ENCODE data around the gene COP1. TPM values are rescaled to one million over a fixed set of nuclear protein-coding genes. Genes with fewer than 3 reads are reported as not detected.
"Not testable (repeated sequence)": the region's sequence is repeated elsewhere in the genome, so short reads cannot be mapped to it uniquely, and the experiment has no call there.

COP1 gene
- total and polyA plus RNA-seq, 5 experiments from 2014 or later: 32.1 to 47.3 (median 42.7) TPM

- POLR2A ChIA-PET: no interaction called here
Measured at GRCh38 chr1:176102768-176103350, 104.2 kb downstream of the COP1 start.

GRCh38 chr1:176101951-176102642, 105.0 kb downstream of the COP1 start:
- no peak for ATAC-seq
- Mint-ChIP-seq H3K27me3 (no peaks in the 10 kb centered on the region), H3K4me3 (no peak overlapping the region), H3K9me3 (peaks cover 0 to 72% (median 15%) of the 10 kb centered on the region in 9 donors), H3K36me3 (peaks cover 15 to 89% (median 81%) of the 10 kb centered on the region in 3 donors), H3K4me1 (peaks cover 0 to 4% (median under 1%) of the 10 kb centered on the region in 4 donors), H3K27ac (no peak overlapping the region)
- DNase-seq: no peak
- POLR2A ChIA-PET: no interaction called here

More at GRCh38 chr1:176102768-176103350, 104.2 kb downstream of the COP1 start:
- DNase-seq: no peak
- Mint-ChIP-seq H3K9me3 (peaks cover 0 to 65% (median 15%) of the 10 kb centered on the region in 9 donors), H3K4me1 (peaks cover 0 to 4% (median under 1%) of the 10 kb centered on the region in 4 donors), H3K27me3 (no peaks in the 10 kb centered on the region), H3K36me3 (peaks cover 19 to 88% (median 81%) of the 10 kb centered on the region in 3 donors), H3K4me3 (no peak overlapping the region), H3K27ac (peak overlapping the region in 1 of 10 donors; percentile 29)
- ATAC-seq: no peak

GRCh38 chr1:176098560-176098959, 108.5 kb downstream of the COP1 start:
- H3K4me1 Mint-ChIP-seq: peaks cover 0 to 2% (median 0%) of the 10 kb centered on the region in 4 donors
- H3K4me3 Mint-ChIP-seq: no peak overlapping the region
- POLR2A ChIA-PET: no interaction called here
- ATAC-seq (no peak), DNase-seq (no peak)
- peaks cover 0 to 74% (median 13%) of the 10 kb centered on the region in 9 donors for H3K9me3 Mint-ChIP-seq
- H3K36me3 Mint-ChIP-seq: peaks cover 15 to 90% (median 87%) of the 10 kb centered on the region in 3 donors
- H3K27me3 Mint-ChIP-seq: no peaks in the 10 kb centered on the region
- H3K27ac Mint-ChIP-seq: no peak overlapping the region

- peak overlapping the region in 1 of 10 donors; percentile 18 for H3K27ac Mint-ChIP-seq
- H3K4me3 Mint-ChIP-seq: no peak overlapping the region
- peaks cover 0 to 61% (median 2%) of the 10 kb centered on the region in 9 donors for H3K9me3 Mint-ChIP-seq
- DNase-seq: no peak
- peaks cover 10 to 76% (median 71%) of the 10 kb centered on the region in 3 donors for H3K36me3 Mint-ChIP-seq
- POLR2A ChIA-PET: no interaction called here
- H3K4me1 Mint-ChIP-seq: peaks cover 0 to 2% (median under 1%) of the 10 kb centered on the region in 4 donors
- no peaks in the 10 kb centered on the region for H3K27me3 Mint-ChIP-seq
- ATAC-seq: no peak
Measured at GRCh38 chr1:176096015-176096414, 111.1 kb downstream of the COP1 start.

- Mint-ChIP-seq H3K4me3 (no peak overlapping the region), H3K36me3 (peaks cover 0 to 61% (median 51%) of the 10 kb centered on the region in 3 donors), H3K4me1 (peaks cover 0 to 10% (median 3%) of the 10 kb centered on the region in 4 donors), H3K9me3 (peaks cover 0 to 33% (median 6%) of the 10 kb centered on the region in 9 donors), H3K27me3 (no peaks in the 10 kb centered on the region), H3K27ac (peak overlapping the region in 3 of 10 donors; percentile 21 to 71 (median 55))
- POLR2A ChIA-PET: no interaction called here
- ATAC-seq (no peak), DNase-seq (no peak)
Measured at GRCh38 chr1:176090766-176091165, 116.3 kb downstream of the COP1 start.

GRCh38 chr1:176087746-176088145, 119.3 kb downstream of the COP1 start:
- peaks cover 0 to 27% (median 6%) of the 10 kb centered on the region in 9 donors for H3K9me3 Mint-ChIP-seq
- H3K36me3 Mint-ChIP-seq: peaks cover 6 to 61% (median 48%) of the 10 kb centered on the region in 3 donors
- peaks cover 0 to 15% (median 6%) of the 10 kb centered on the region in 4 donors for H3K4me1 Mint-ChIP-seq
- H3K4me3 Mint-ChIP-seq, POLR2A ChIA-PET, H3K27ac Mint-ChIP-seq, ATAC-seq, H3K27me3 Mint-ChIP-seq, DNase-seq: not testable (repeated sequence)

- peaks cover 6 to 31% (median 13%) of the 10 kb centered on the region in 9 donors for H3K9me3 Mint-ChIP-seq
- POLR2A ChIA-PET: no interaction called here
- no peak overlapping the region for H3K27ac Mint-ChIP-seq
- H3K4me1 Mint-ChIP-seq: peaks cover 12 to 20% (median 13%) of the 10 kb centered on the region in 4 donors
- DNase-seq: peak in 5 of 10 donors; percentile 12 to 35 (median 16)
- ATAC-seq: peak in 1 of 2 donors; percentile 35
- H3K36me3 Mint-ChIP-seq: peaks cover 26 to 70% (median 45%) of the 10 kb centered on the region in 3 donors
- no peaks in the 10 kb centered on the region for H3K27me3 Mint-ChIP-seq
- no peak overlapping the region for H3K4me3 Mint-ChIP-seq
Measured at GRCh38 chr1:176073524-176074157, 133.4 kb downstream of the COP1 start.

GRCh38 chr1:176068901-176069300, 138.2 kb downstream of the COP1 start:
- Mint-ChIP-seq H3K9me3 (no peaks in the 10 kb centered on the region), H3K27me3 (no peaks in the 10 kb centered on the region), H3K36me3 (peaks cover 0 to 54% (median 29%) of the 10 kb centered on the region in 3 donors), H3K27ac (no peak overlapping the region), H3K4me3 (no peak overlapping the region), H3K4me1 (peaks cover 3 to 27% (median 14%) of the 10 kb centered on the region in 4 donors)
- DNase-seq (no peak), ATAC-seq (no peak)
- POLR2A ChIA-PET: no interaction called here

GRCh38 chr1:176068256-176068655, 138.8 kb downstream of the COP1 start:
- no peak overlapping the region for H3K27ac Mint-ChIP-seq
- POLR2A ChIA-PET: no interaction called here
- ATAC-seq (no peak), DNase-seq (no peak)
- H3K4me3 Mint-ChIP-seq: no peak overlapping the region
- no peaks in the 10 kb centered on the region for H3K9me3 Mint-ChIP-seq
- no peaks in the 10 kb centered on the region for H3K27me3 Mint-ChIP-seq
- H3K36me3 Mint-ChIP-seq: peaks cover 0 to 54% (median 33%) of the 10 kb centered on the region in 3 donors
- H3K4me1 Mint-ChIP-seq: peaks cover 3 to 21% (median 14%) of the 10 kb centered on the region in 4 donors

- peaks cover 0 to 51% (median 30%) of the 10 kb centered on the region in 3 donors for H3K36me3 Mint-ChIP-seq
Measured at GRCh38 chr1:176066709-176067108, 140.4 kb downstream of the COP1 start.

GRCh38 chr1:176058686-176059085, 148.4 kb downstream of the COP1 start:
- no peaks in the 10 kb centered on the region for H3K9me3 Mint-ChIP-seq
- no peak for ATAC-seq

More at GRCh38 chr1:176066709-176067108, 140.4 kb downstream of the COP1 start:
- H3K9me3 Mint-ChIP-seq: no peaks in the 10 kb centered on the region
- H3K4me1 Mint-ChIP-seq: peaks cover 3 to 21% (median 14%) of the 10 kb centered on the region in 4 donors
- no peak for DNase-seq
- no peak overlapping the region for H3K4me3 Mint-ChIP-seq
- no peak for ATAC-seq
- H3K27ac Mint-ChIP-seq: no peak overlapping the region
- H3K27me3 Mint-ChIP-seq: no peaks in the 10 kb centered on the region
- POLR2A ChIA-PET: no interaction called here

GRCh38 chr1:176056312-176056711, 150.8 kb downstream of the COP1 start:
- ATAC-seq (no peak), DNase-seq (no peak)
- H3K27ac Mint-ChIP-seq: no peak overlapping the region
- H3K36me3 Mint-ChIP-seq: peaks cover 0 to 18% (median 2%) of the 10 kb centered on the region in 3 donors
- peaks cover 0 to 5% (median 3%) of the 10 kb centered on the region in 4 donors for H3K4me1 Mint-ChIP-seq
- H3K4me3 Mint-ChIP-seq: no peak overlapping the region
- H3K9me3 Mint-ChIP-seq: no peaks in the 10 kb centered on the region
- no peaks in the 10 kb centered on the region for H3K27me3 Mint-ChIP-seq
- POLR2A ChIA-PET: no interaction called here

More at GRCh38 chr1:176058686-176059085, 148.4 kb downstream of the COP1 start:
- Mint-ChIP-seq H3K27ac (peak overlapping the region in 2 of 10 donors; percentile 3 to 63), H3K36me3 (peaks cover 0 to 25% (median 4%) of the 10 kb centered on the region in 3 donors), H3K4me1 (peaks cover 0 to 5% (median 3%) of the 10 kb centered on the region in 4 donors), H3K4me3 (no peak overlapping the region), H3K27me3 (no peaks in the 10 kb centered on the region)
- POLR2A ChIA-PET: no interaction called here
- no peak for DNase-seq
